Naive thymus-derived CD8-positive, alpha-beta T cell (primary cell): ENCODE data around the gene CTU2. TPM values are rescaled to one million over a fixed set of nuclear protein-coding genes. Genes with fewer than 3 reads are reported as not detected.
A peak's percentile ranks its signal among the peaks of the same experiment; 100 is the strongest.

Experiments used
- ATAC-seq, 2 donors: fragments of 150-1000 bp; cut with Tn5 transposase in 1 of 2; sonication (Bioruptor Pico), chemical (Tn5 transposase) in 1 of 2; 1 replicate in 1 of 2; 2 replicates in 1 of 2; pipeline ENCODE4 v1.10.0; 2021; ENCODE audit warnings: mild to moderate bottlenecking in 2 of 2, moderate library complexity in 2 of 2
- POLR2A ChIA-PET: fragments of 350-600 bp; sonication (Branson Sonifier 250); formaldehyde crosslinking; loops from one replicate; lab custom pipeline; 2021; ENCODE audit warnings: antibody characterized with exemption; lab: Charles Lee
- DNase-seq, 10 donors: peaks; one replicate each; pipeline versions ENCODE4 v3.0.0 to v3.0.0-alpha.2; 2020 to 2022
- H3K27ac Mint-ChIP-seq, 10 donors: one replicate each; pipeline ENCODE4 v1.8.0; 2020 to 2022; ENCODE audit warnings: mild to moderate bottlenecking in 10 of 10, mixed read lengths in 10 of 10, moderate library complexity in 4 of 10, inconsistent platforms in 1 of 10
- H3K27me3 Mint-ChIP-seq, 5 donors: one replicate each; pipeline ENCODE4 v1.8.0; 2021 to 2022; ENCODE audit warnings: mixed read lengths in 5 of 5
- H3K36me3 Mint-ChIP-seq, 3 donors: one replicate each; pipeline ENCODE4 v1.8.0; 2020 to 2022; ENCODE audit warnings: mixed read lengths in 3 of 3, mild to moderate bottlenecking in 2 of 3, inconsistent platforms in 1 of 3
- H3K4me1 Mint-ChIP-seq, 4 donors: one replicate each; pipeline ENCODE4 v1.8.0; 2021 to 2022; ENCODE audit warnings: mixed read lengths in 4 of 4
- H3K4me3 Mint-ChIP-seq, 10 donors: one replicate each; pipeline ENCODE4 v1.8.0; 2020 to 2022; ENCODE audit warnings: mild to moderate bottlenecking in 10 of 10, mixed read lengths in 10 of 10, moderate library complexity in 6 of 10, inconsistent platforms in 1 of 10
- H3K9me3 Mint-ChIP-seq, 9 donors: one replicate each; pipeline ENCODE4 v1.8.0; 2020 to 2022; ENCODE audit warnings: mixed read lengths in 9 of 9, mild to moderate bottlenecking in 3 of 9, inconsistent platforms in 1 of 9, moderate library complexity in 1 of 9
- polyA plus RNA-seq, 3 donors: library from polyadenylated mRNA; unstranded; fragments of 300-500 nt; fragmentation: Illumina TruSeq; gene quantifications; one replicate each; pipeline ENCODE4 v1.2.3, GENCODE V29; 2021
- total RNA-seq, 8 experiments: library from RNA in 2 of 8; stranded (reverse) in 2 of 8; gene quantifications; one replicate each; pipeline ENCODE4 v1.2.3 and lab custom pipeline; 2021 to 2026

Gene CTU2
- total and polyA plus RNA-seq, 5 experiments from 2014 or later: 16.9 to 31.5 (median 21.9) TPM

DNA sequence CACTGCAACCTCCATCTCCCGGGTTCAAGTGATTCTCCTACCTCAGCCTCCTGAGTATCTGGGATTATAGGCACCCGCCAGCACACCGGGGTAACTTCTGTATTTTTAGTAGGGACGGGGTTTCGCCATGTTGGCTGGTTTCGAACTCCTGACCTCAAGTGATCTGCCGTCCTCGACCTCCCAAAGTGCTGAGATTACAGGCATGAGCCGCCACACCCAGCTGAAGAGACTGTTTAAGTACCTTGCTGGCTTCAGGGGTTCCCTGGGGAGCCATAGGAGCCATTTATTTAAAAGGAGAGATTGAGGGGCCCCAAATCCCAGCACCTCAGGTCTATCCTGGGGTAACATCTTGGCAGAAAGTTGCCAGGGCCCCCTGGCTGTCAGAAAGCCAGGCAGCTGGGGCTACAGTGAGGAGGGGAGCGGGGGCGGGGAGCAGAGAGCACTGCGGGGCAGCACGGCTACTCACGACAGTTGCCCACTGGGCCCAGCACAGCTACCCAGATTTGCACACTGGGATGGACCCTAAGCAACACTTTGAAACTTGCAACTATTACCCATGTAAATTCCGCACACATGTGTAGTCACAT, 21.6 kb upstream of the CTU2 start:
- POLR2A ChIA-PET: interaction anchor here (0.9 to 6.1 kb wide), 8 partner anchors 12 to 127 kb away, joined by 3 to 96 read pairs (median 6); partner anchors contain the start of genes CTU2, MVD and RNF166
- no peak for DNase-seq
- Mint-ChIP-seq H3K27me3 (no peaks in the 10 kb centered on the region), H3K36me3 (peaks cover 0 to 6% (median 4%) of the 10 kb centered on the region in 3 donors), H3K4me1 (peaks cover 9 to 63% (median 39%) of the 10 kb centered on the region in 4 donors), H3K9me3 (no peaks in the 10 kb centered on the region), H3K4me3 (peak overlapping the region; percentile 19 to 90 (median 79)), H3K27ac (peak overlapping the region in 7 of 10 donors; percentile 27 to 88 (median 38))
- no peak for ATAC-seq

DNA sequence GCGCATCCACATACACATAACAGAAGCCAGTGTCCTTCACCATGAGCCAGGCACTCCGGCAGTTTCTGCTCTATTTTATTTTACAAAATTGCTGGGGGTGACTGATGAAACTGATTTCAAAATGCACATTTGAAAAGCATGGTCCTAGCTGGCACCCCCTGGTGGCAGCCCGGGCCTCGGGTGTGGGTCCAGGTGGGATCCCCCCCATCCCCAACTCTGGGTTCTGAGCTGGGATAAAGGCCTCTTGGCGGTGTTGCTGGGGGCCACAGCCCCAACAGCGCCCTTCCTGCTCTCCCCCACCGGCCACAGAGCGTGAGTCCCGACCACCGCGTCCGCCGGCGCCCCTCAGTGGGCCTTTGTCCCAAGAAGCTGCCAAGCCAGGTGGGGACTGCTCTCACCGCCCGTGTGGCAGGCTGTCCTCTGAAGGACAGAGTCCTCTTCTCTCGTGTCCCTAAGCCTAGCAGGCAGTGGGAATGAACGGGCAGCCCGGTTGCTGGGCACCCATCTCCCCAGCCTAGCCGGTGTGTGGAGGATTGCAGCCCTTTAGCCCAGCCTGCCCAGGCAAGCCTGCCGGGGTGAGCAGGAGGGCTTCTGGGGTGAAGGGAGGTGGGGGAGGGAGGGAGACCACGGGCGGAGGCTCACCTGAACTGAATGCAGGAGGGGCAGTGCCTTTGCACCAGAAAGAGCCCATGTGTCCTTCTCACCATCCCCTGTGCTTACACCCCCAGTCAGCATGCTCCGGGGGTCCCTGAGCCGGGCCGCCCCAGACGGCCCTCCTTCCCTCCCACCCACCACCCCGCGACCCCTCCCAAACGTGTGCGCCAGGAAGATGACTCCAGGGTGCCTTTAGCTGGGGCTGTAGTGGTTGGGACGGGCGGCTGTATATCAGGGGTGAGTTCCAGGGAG, 20.9 kb upstream of the CTU2 start:
- POLR2A ChIA-PET: interaction anchor here (0.7 to 6.1 kb wide), 9 partner anchors 12 to 127 kb away, joined by 3 to 96 read pairs (median 6); partner anchors contain the start of genes CTU2, MVD and RNF166

DNA sequence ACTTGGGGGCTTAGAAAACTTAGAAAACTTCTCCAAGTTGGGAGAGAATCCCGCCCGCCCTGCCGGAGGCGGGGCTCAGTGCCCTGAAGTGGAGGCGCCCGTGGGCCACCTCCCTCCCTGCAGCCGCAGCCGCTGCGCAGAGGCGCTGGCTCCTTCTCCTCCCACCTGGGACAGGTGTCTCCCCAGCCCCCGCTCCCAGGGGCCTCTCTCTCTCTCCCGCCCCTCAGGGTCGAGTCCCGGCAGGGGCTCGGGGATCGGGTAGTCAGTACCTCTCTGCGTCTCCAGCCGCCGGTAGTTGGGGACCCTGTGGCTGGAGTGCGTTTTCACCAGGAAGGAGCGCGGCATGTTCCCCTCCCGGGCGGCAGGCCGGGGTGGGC, 20.3 kb upstream of the CTU2 start:
- Mint-ChIP-seq H3K27me3 (no peaks in the 10 kb centered on the region), H3K4me3 (peak overlapping the region; percentile 75 to 90 (median 82)), H3K9me3 (no peaks in the 10 kb centered on the region), H3K27ac (peak overlapping the region in 6 of 10 donors; percentile 47 to 86 (median 72)), H3K4me1 (peaks cover 14 to 64% (median 46%) of the 10 kb centered on the region in 4 donors), H3K36me3 (peaks cover 0 to 1% (median 0%) of the 10 kb centered on the region in 3 donors)
- peak; percentile 49 to 60 for ATAC-seq
- POLR2A ChIA-PET: interaction anchor here (2.2 to 6.1 kb wide), 3 partner anchors 11 to 20 kb away, joined by 14 to 96 read pairs (median 17); partner anchors contain the start of genes CTU2 and RNF166
- peak in 7 of 10 donors; percentile 30 to 58 (median 44) for DNase-seq

More for the DNA sequence above, 20.9 kb upstream of the CTU2 start:
- DNase-seq (peak; percentile 45 to 80 (median 59)), ATAC-seq (peak; percentile 28 to 39)
- H3K36me3 Mint-ChIP-seq: peaks cover 0 to 4% (median 4%) of the 10 kb centered on the region in 3 donors
- no peaks in the 10 kb centered on the region for H3K27me3 Mint-ChIP-seq
- peak overlapping the region; percentile 75 to 90 (median 82) for H3K4me3 Mint-ChIP-seq
- no peaks in the 10 kb centered on the region for H3K9me3 Mint-ChIP-seq
- peaks cover 9 to 64% (median 44%) of the 10 kb centered on the region in 4 donors for H3K4me1 Mint-ChIP-seq
- H3K27ac Mint-ChIP-seq: peak overlapping the region in 9 of 10 donors; percentile 37 to 89 (median 73)

DNA sequence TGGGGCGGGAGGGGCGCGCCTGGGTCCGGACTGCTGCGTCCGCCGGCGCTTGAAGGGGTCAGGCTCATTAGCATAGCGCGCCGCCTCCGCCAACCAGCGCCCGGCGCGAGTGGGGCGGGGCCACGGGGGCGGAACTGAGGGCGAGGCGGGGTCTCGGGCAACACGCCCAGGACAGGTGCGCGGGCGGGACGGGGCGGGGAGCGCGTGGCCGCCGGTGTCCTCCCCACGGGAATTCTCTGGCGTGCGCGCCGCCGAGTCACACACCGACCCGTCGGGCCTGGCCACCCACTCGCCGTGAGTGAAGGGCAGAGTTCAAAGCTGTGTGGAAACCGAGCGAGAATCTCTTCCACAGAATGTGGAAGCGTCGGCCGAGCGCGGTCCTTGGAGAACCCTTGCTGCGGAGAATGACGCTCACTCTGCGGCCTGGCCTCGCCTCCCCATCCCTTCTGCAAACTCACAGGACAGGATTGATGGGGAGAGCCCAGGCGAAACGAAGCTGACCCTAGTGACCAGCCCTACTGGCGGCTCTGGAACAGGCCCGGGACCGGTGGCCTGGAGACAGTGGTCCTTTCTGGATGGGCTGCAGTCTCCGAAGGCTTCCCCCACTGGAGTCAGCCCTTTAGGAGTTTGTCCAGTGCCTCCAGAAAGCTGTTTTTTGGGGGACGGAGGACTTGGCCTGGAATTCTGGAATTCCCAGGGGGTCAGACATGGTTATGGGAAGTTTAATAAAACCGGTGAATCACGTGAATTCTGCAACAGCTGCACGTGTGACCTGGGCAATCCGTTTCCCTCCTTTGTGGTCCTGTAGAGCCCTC, 19.7 kb upstream of the CTU2 start, which contains the start of gene SNAI3:
TSS of gene SNAI3 (minus strand) at position 69 of the 815 bp plus-strand sequence. CDS start 101 bp downstream, outside the sequence.
- peak; percentile 74 for ATAC-seq
- H3K4me1 Mint-ChIP-seq: peaks cover 12 to 64% (median 45%) of the 10 kb centered on the region in 4 donors
- peak within 1 kb of the TSS; percentile 75 to 90 (median 82) for H3K4me3 Mint-ChIP-seq
- peak within 1 kb of the TSS in 9 of 10 donors; percentile 37 to 89 (median 73) for H3K27ac Mint-ChIP-seq
- H3K36me3 Mint-ChIP-seq: no peaks in the 10 kb centered on the region
- no peaks in the 10 kb centered on the region for H3K27me3 Mint-ChIP-seq
- DNase-seq: peak; percentile 59 to 87 (median 77)
- POLR2A ChIA-PET: interaction anchor here (0.7 to 6.1 kb wide), 6 partner anchors 10 to 407 kb away, joined by 3 to 96 read pairs (median 10); partner anchors contain the start of genes ACSF3, CTU2 and RNF166
- no peaks in the 10 kb centered on the region for H3K9me3 Mint-ChIP-seq

DNA sequence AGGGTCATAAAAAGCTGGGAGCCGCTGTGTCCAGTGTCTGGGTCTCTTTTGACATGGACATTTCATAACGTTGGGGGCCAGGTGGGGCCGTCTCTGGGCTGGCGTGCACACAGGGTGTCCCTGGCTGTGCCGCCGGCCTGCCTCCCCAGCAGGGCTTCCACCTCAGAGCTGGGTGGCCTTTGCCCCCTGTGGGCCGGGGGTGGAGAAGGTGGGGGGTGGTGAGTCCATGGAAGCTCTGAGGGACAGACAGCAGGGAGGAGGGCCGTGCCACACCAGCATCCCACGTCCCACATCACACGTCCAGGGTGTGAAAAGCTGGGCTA, 19.1 kb upstream of the CTU2 start:
- no peak for DNase-seq
- H3K36me3 Mint-ChIP-seq: no peaks in the 10 kb centered on the region
- H3K4me1 Mint-ChIP-seq: peaks cover 11 to 64% (median 45%) of the 10 kb centered on the region in 4 donors
- no peak overlapping the region for H3K27ac Mint-ChIP-seq
- no peaks in the 10 kb centered on the region for H3K27me3 Mint-ChIP-seq
- no peak for ATAC-seq
- POLR2A ChIA-PET: interaction anchor here (0.7 to 6.1 kb wide), 5 partner anchors 10 to 406 kb away, joined by 3 to 96 read pairs (median 5); partner anchors contain the start of gene ACSF3
- H3K4me3 Mint-ChIP-seq: peak overlapping the region in 8 of 10 donors; percentile 11 to 82 (median 58)
- no peaks in the 10 kb centered on the region for H3K9me3 Mint-ChIP-seq

DNA sequence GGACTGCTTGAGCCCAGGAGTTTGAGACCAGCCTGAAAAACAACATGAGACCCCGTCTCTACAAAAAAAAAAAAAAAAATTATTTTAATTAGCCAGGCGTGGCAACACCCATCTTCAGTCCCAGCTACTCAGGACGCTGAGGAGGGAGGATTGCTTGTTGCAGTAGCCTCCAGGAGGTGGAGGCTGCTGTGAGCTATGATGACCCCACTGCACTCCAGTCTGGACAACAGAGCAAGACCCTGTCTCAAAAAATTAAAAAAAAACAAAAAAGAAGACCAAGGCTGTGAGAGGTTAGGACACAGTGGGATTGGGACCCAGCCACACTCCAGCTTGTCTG, 18.7 kb upstream of the CTU2 start:
- H3K27me3 Mint-ChIP-seq: no peaks in the 10 kb centered on the region
- no peaks in the 10 kb centered on the region for H3K9me3 Mint-ChIP-seq
- DNase-seq: no peak
- H3K4me1 Mint-ChIP-seq: peaks cover 9 to 65% (median 45%) of the 10 kb centered on the region in 4 donors
- peak overlapping the region in 4 of 10 donors; percentile 7 to 45 (median 34) for H3K4me3 Mint-ChIP-seq
- H3K36me3 Mint-ChIP-seq: no peaks in the 10 kb centered on the region
- H3K27ac Mint-ChIP-seq: peak overlapping the region in 3 of 10 donors; percentile 25 to 71 (median 37)
- no peak for ATAC-seq
- POLR2A ChIA-PET: interaction anchor here (0.7 to 6.1 kb wide), 6 partner anchors 9 to 406 kb away, joined by 3 to 96 read pairs (median 4); partner anchors contain the start of gene ACSF3

DNA sequence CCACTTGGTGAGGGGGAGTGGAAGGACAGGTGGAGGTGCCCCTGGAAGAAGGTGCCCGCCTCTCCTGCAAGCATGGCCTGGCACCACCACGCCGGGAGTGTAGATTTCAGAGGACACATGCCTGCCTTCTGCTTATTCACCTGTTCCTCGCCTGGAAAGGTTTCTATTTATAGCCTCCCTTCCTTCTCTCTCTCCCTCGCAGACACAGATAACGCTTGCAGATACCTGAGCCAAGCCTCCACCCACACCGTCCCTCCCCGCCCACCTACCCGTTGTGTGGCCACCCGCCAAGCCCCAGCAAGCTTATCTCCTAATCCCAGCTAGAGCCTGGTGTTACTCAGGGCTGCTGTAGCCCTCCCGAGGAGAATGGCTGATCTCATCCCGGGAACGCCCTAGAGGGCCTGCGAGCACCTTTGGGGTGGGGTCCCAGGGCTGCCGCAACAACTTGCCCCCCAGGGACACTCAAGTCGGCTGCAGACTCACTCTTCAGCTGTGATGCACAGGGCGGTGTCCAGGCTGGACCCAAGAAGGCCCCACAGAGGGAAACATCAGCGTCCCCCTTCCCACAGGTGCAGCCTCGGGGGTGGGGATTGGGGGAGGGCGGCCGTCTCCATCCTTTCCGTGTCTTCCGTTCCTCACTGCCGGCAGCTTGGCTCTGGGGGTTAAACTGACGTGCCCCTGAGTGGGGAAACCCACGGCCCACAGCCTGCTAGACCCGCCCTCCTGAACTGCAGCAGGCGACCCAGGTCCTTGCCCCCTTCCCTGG, 18.1 kb upstream of the CTU2 start:
- DNase-seq (no peak), ATAC-seq (no peak)
- no peaks in the 10 kb centered on the region for H3K27me3 Mint-ChIP-seq
- no peaks in the 10 kb centered on the region for H3K36me3 Mint-ChIP-seq
- POLR2A ChIA-PET: interaction anchor here (0.7 to 6.1 kb wide), 6 partner anchors 9 to 405 kb away, joined by 3 to 96 read pairs (median 5); partner anchors contain the start of gene ACSF3
- H3K9me3 Mint-ChIP-seq: no peaks in the 10 kb centered on the region
- peaks cover 13 to 69% (median 47%) of the 10 kb centered on the region in 4 donors for H3K4me1 Mint-ChIP-seq
- H3K4me3 Mint-ChIP-seq: peak overlapping the region in 6 of 10 donors; percentile 7 to 45 (median 21)
- peak overlapping the region in 6 of 10 donors; percentile 20 to 71 (median 36) for H3K27ac Mint-ChIP-seq

DNA sequence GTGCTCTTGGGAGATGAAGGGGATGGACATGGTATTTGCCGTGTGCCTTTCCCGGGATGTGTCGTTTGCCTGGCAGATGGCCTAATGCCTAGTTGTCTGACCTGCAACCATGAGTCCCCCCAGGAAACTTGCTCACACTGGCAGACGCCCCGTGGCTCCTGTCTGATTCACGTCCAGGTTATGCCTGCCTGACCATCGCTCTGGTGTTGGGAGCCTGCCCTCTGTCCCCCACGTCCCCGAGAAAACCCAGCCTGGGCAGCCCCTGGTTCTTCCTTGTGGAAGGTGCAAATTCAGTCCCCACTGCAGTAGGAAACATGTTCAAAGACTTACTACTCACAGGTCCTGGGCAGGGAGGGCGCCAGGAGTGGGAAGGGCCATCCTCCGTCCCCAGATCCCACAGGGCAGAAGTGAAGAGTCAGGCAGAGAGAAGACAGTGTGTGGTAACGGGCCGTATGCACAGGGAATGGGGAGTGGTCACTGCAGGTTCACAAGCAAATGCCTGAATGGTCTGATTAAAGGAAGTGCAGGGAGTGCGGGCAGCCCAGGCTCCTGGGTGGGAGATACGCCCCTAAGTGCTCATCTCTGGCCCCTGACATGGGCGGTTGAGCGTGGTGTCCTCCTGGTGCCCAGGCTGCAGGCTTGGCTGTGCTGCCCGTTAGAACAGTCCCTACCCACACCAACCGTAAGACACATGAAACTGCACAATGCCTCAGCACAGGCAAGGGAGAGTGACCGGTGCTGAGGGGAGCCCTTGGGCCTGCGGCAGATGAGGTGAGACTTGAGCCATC, 15.8 kb upstream of the CTU2 start:
- peak overlapping the region in 8 of 10 donors; percentile 31 to 89 (median 73) for H3K27ac Mint-ChIP-seq
- POLR2A ChIA-PET: interaction anchor here (0.6 to 6.1 kb wide), 9 partner anchors 8 to 58 kb away, joined by 4 to 96 read pairs (median 6); no protein-coding TSS in a partner anchor
- DNase-seq (no peak), ATAC-seq (no peak)
- H3K36me3 Mint-ChIP-seq: no peaks in the 10 kb centered on the region
- H3K4me1 Mint-ChIP-seq: peaks cover 11 to 52% (median 40%) of the 10 kb centered on the region in 4 donors
- peak overlapping the region in 8 of 10 donors; percentile 29 to 69 (median 60) for H3K4me3 Mint-ChIP-seq
- no peaks in the 10 kb centered on the region for H3K27me3 Mint-ChIP-seq
- H3K9me3 Mint-ChIP-seq: no peaks in the 10 kb centered on the region

DNA sequence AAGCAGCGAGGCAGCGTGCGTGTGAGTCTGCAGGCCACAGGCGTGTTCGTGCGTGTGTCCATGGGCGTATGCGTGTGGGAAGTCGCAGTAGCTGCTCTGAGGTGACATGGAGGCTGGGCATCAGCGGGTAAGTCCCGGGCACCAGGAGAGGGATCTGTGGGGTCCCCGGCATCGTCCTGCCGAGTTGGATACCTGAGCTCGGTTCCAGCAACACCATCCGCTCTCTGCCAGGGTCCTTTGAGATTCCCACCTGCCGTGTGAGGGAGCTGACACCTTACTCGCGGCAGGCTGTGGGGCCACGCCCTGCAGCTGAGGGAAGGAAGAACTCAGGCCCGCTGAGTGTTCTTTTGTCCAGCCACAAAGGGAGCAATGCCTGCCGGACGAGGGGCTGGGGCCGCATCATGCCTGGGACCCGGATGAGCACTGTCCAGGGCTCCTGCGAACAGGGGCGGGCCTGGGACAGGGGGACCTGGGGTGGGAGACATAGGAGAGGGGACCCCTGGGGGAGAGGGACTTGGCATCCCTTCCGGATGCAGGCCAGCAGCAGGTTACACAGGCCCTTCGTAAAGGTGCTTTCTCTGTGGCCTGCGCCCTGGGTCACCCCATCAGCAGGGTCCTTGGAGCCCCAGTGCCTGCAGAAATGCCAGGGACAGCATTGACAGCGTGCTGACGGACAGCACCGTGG, 15.0 kb upstream of the CTU2 start:
- no peaks in the 10 kb centered on the region for H3K9me3 Mint-ChIP-seq
- DNase-seq (no peak), ATAC-seq (no peak)
- H3K36me3 Mint-ChIP-seq: peaks cover 0 to 5% (median 0%) of the 10 kb centered on the region in 3 donors
- H3K27ac Mint-ChIP-seq: peak overlapping the region in 7 of 10 donors; percentile 44 to 93 (median 82)
- H3K4me3 Mint-ChIP-seq: peak overlapping the region in 9 of 10 donors; percentile 29 to 81 (median 64)
- H3K4me1 Mint-ChIP-seq: peaks cover 11 to 52% (median 40%) of the 10 kb centered on the region in 4 donors
- H3K27me3 Mint-ChIP-seq: no peaks in the 10 kb centered on the region
- POLR2A ChIA-PET: interaction anchor here (0.6 to 3.7 kb wide), 8 partner anchors 8 to 92 kb away, joined by 3 to 56 read pairs (median 5); no protein-coding TSS in a partner anchor
